HG03520 (cell line): ENCODE results near the gene ZFP62.
"Not testable (repeated sequence)": the region's sequence is repeated elsewhere in the genome, so short reads cannot be mapped to it uniquely, and the experiment has no call there.

ENCODE experiments used
- ATAC-seq: cut with Tn5 transposase; IDR thresholded peaks from one replicate; pipeline ENCODE4 v1.9.1; 2021; ENCODE audit warnings: mild to moderate bottlenecking, moderate library complexity; ENCODE audit not compliant: unreplicated experiment

Gene ZFP62

DNA sequence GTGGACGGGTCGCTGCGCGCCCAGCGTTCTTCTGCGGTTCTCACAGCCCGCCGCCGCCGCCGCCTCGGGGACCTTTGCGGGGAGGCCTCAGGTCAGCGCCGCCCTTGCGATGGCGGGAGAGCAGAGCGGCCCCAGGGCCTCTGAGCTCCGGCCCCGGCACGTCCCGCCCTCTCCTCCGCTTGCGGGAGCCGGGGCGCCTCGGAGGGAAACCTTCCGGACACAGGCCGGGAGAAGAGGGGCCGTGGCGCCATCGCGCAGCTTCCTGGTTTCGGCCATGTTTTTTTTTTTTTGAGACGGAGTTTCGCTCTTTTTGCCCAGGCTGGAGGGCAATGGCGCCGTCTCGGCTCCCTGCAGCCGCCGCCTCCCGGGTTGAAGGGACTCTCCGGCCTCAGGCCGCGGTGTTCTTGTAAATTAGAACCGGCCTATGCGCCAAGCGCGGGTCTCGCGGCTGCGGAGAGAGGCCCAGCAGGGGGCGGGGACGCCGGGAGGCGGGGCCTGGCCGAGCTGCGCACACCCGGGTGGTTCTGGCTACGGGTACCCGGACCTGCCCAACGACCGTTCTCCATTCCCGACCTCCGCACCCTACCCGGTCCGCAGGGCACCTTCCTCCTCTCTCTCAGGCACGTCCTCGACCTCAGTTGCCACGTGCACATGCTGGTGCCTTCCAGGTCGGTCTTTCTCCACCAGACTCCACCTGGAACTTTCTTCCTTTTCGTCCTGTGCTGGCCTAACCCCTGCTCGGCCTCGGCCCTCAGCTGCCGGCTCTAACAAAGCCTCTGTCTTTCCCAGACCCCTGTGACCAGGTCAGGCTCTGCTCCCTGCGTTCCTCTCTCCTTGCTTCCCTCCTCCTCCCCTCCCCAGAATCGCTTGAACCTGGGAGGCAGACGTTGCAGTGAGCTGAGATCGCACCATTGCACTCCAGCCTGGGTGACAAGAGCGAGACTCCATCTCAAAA lies 29.7 kb downstream of the ZFP62 start:
- ATAC-seq: peak; percentile 65

- ATAC-seq: peak; percentile 40
These were observed 30.6 kb downstream of the ZFP62 start for GRCh38 chr5:180830253-180831138.

GRCh38 chr5:180829726-180830125 lies 31.4 kb downstream of the ZFP62 start:
- no peak for ATAC-seq

- ATAC-seq: not testable (repeated sequence)
These were observed 32.1 kb downstream of the ZFP62 start for GRCh38 chr5:180828756-180829531.

DNA sequence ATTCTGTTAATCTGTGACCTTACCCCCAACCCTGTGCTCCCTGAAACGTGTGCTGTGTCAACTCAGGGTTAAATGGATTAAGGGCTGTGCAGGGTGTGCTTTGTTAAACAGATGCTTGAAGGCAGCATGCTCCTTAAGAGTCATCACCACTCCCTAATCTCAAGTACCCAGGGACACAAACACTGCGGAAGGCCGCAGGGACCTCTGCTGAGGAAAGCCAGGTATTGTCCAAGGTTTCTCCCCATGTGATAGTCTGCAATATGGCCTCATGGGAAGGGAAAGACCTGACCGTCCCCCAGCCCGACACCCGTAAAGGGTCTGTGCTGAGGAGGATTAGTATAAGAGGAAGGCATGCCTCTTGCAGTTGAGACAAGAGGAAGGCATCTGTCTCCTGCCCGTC lies 33.7 kb downstream of the ZFP62 start:
- ATAC-seq: not testable (repeated sequence)

GRCh38 chr5:180825768-180826525 lies 35.1 kb downstream of the ZFP62 start:
- no peak for ATAC-seq

GRCh38 chr5:180824630-180825476 lies 36.2 kb downstream of the ZFP62 start:
- ATAC-seq: no peak

DNA sequence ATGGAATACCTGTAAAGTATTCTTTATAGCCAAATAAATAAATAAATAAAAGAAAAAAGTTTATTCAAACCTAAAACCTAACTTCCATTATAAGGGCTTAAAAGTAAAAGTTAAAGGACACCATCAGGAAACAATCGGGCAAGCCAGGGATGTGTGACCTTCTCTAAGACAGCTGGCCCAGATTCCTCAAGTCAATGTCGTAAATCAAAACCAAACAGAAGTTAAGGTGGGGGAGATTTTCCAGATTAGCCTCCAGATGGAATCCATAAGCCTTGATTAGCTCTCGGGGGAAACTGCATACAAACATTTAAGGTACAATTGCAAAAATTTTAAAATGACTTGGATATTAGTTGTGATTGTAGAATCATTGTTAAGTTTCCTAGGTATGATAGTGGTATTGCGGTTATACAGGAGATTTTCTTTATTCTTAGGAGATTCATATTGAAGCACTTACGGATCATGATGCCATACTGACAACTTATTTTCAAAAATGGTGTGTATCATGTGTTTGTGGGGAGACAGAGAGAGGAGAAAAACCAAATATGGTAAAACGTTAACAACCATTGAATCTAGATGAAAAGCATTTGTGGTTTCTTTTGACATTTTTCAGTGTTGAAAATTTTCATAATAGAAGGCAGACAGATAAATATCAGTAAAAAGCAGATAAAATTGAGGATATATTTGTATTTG lies 37.0 kb downstream of the ZFP62 start:
- no peak for ATAC-seq

DNA sequence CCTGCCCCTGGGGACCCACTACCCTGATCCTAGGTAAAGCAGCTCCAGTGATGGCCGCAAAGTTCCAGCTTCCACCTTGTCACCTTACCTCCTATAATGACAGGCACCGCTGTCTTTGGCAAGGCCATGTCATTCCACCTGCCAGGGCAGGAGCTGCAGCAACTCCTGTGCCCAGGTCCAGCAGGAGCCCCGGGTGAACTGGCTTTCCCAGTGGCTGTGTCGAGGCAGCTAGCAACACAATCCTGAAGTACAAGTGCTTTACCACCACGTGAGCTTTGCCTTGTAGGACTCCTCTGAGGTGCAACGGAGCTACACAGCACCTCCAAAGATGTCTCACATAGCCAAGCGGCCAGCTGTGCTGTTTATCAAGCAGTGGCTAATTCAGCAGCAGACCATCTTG lies 37.7 kb downstream of the ZFP62 start:
- ATAC-seq: no peak

GRCh38 chr5:180821538-180821937 lies 39.5 kb downstream of the ZFP62 start:
- ATAC-seq: no peak

- ATAC-seq: peak; percentile 83
These were observed 40.2 kb downstream of the ZFP62 start for GRCh38 chr5:180820788-180821321.

DNA sequence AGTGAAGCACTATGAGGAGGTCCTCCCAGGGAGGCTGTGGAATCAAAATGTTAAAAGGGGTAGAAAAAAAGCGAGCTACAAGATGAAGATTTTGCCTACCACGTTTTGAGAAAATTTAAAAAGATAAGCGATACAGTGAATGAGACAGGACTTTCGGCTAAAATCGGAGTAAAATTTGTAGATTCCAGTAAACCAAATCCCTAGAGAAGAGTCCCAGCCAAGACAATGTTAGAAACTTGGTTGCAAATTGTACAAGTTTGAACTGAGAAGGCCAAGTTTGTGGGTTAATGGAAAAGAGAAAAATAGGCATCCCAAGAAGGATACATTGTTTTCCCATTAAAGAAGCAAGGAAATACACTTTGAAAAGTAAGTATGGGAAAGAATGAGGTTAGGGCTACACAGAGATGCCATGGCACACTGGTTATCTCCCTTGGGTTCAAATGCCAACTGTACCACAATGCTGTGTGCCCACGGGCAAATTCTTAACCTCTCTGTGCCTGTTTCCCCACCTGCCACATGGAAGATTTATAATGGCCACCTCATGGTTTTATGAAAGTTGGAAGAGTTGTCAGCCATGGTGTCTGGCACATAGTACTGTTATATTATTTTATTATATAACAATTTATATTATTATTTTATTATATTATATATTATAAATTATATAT lies 42.3 kb downstream of the ZFP62 start:
- no peak for ATAC-seq

DNA sequence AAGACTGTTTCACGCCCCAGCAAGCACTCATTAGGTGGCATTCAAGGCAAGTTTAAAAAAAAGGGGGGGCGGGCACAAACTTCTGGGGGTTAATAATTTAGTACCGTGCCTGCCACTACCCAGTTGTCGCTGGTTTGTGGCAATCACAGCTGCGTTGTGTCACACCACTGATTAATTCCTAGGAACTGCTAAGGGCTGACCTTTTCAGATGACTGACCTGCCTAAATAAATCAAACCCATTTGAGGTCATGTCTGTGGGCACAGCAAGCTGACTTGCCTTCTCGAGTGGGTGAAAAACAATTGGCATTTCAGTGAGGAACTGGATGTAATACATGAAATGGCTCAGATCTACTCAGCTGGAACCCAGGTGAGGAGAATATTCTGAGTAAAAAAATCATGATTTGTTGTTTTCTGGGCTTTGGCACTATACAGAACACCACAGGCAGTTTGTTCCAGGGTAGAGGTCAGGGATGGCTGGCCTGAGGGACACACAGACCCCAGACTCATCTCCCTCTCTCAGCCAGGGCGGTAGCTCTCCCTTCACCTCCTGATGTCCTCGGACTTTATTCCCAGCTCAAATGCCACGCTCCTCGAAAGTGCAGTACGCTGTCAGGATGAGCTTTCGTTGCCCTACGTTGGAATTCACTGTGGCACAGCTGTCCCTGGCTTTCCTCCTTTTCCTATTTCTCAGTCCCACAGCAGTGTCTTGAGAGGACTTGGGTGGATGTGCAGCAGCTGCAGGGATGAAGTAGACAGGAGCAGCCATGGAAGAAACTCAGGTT lies 43.0 kb downstream of the ZFP62 start:
- no peak for ATAC-seq

DNA sequence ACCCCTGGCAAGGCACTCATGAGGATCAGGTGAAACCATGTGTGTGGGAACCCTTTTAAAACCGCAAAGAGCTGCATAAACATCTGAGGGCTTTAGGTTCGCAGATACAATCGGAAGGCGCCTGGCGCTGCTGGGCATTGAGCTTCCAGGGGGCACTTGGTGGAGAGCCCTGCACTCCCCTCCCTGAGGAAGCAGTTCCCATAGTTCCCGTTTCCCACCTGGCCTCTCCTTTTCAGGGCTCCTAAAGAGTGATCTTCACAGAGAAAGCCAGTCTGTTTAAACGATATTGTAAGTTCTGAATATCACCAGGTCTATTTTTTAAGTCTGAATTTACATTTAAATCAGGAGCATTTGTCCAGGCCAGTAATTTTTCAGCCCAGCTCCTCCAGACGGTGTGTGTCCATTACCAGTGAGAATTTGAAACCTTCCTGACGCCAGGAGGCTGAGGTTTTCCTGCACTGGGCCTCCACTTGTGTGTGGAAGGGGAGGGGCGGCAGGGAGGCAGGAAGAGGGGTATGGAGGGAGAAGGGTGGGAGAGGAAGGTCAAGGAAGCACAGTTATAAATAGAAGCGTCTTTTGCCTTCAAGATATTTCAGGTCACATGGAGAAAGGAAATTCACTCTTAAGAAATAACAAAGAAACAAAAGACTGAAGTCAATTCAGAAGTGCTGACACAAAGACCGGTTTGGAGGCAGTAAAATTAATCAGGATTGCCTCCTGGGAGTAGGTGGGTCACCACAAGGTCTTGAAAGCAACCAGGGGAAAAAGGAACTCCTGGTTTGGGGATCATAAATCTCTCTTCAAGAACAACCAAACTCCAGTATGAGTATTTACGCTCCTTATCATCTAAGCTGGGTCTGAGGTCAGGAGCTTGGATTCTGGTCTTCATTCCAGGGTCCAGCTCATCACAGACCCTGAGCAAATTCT lies 44.2 kb downstream of the ZFP62 start:
- no peak for ATAC-seq

GRCh38 chr5:180815293-180815917 lies 45.7 kb downstream of the ZFP62 start:
- no peak for ATAC-seq

DNA sequence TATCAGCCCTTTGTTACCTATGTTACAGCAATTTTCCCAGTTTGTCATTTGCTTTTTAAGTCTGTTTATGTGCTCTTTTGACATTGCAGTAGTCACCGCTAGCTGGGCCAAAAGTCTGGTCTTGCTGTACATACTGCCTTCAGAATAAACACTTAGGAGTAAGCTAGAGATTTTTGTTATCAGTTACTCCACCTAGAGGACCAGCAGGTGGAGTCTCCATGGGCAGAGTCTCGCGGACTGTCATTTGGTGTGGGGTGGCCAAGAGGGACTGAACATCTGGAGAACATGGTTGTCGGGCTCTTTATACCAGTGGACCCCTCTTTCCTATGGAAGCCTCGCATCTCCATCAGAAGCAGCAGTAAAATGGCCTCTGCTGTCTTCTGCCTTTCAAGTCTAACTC lies 47.7 kb downstream of the ZFP62 start:
- ATAC-seq: no peak
